ENCODE data around the gene OR52J3. TPM values are rescaled to one million over a fixed set of nuclear protein-coding genes. Genes with fewer than 3 reads are reported as not detected.

OR52J3 gene
- total and polyA plus RNA-seq, 8 donors, result not detected

DNA sequence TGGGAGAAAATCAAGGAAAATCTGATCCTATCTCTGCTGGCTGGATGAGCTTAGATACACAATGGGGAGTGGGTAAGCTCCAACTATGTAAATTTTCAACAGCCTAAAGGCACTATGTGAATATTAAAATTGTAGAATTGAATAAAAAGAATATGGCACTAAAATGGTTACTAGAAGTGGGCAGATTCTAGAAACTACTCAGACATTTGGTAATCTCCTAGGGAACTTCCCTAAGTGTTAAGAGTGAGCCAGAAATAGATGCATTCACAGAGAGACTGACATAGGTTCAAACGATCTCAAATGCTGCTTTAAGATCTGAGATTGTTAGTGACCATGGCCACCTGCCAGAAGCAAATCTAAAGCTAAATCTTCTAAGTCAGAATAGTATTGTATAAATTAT is 18.7 kb downstream of the OR52J3 start:
- DNase-seq, result no peak
- no peak overlapping the region for H3K4me3 ChIP-seq
- H3K9me3 ChIP-seq, result no peaks in the 10 kb centered on the region
- no peaks in the 10 kb centered on the region for H3K4me1 ChIP-seq
- H3K27ac ChIP-seq, result no peak overlapping the region
- H3K27me3 ChIP-seq, result no peaks in the 10 kb centered on the region
- no peak for FAIRE-seq
- TF ChIP-seq, protein P1, sequence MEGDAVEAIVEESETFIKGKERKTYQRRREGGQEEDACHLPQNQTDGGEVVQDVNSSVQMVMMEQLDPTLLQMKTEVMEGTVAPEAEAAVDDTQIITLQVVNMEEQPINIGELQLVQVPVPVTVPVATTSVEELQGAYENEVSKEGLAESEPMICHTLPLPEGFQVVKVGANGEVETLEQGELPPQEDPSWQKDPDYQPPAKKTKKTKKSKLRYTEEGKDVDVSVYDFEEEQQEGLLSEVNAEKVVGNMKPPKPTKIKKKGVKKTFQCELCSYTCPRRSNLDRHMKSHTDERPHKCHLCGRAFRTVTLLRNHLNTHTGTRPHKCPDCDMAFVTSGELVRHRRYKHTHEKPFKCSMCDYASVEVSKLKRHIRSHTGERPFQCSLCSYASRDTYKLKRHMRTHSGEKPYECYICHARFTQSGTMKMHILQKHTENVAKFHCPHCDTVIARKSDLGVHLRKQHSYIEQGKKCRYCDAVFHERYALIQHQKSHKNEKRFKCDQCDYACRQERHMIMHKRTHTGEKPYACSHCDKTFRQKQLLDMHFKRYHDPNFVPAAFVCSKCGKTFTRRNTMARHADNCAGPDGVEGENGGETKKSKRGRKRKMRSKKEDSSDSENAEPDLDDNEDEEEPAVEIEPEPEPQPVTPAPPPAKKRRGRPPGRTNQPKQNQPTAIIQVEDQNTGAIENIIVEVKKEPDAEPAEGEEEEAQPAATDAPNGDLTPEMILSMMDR (IDR thresholded peaks at IDR 0.05), result no peak
- WGBS, 2 donors, result 21 to 32% methylated on average over 1 of the region's 1 CpG
- intact Hi-C loops (cut with DNase I), result no loop called here
- H3K36me3 ChIP-seq, result no peaks in the 10 kb centered on the region
- ATAC-seq, result no peak

- 51 to 52% methylated on average over 3 of the region's 3 CpGs for WGBS, 2 donors
Observed at GRCh38 chr11:5069272-5069671, 22.9 kb downstream of the OR52J3 start, which contains the start of gene OR52E1. OR52E1 (plus strand) TSS chr11:5069572.

GRCh38 chr11:5071799-5072198 is 25.5 kb downstream of the OR52J3 start:
- H3K9me3 ChIP-seq, result no peaks in the 10 kb centered on the region
- ATAC-seq, result no peak
- no peak overlapping the region for H3K27ac ChIP-seq
- no peak overlapping the region for H3K4me3 ChIP-seq
- WGBS, 2 donors, result 49 to 53% methylated on average over 3 of the region's 3 CpGs
- no peaks in the 10 kb centered on the region for H3K36me3 ChIP-seq
- intact Hi-C loops (cut with DNase I), result no loop called here
- H3K4me1 ChIP-seq, result no peaks in the 10 kb centered on the region
- H3K27me3 ChIP-seq, result no peaks in the 10 kb centered on the region
- DNase-seq, result no peak
- TF ChIP-seq, protein P1 (IDR thresholded peaks at IDR 0.05), result no peak
- FAIRE-seq, result no peak

More at GRCh38 chr11:5069272-5069671, 22.9 kb downstream of the OR52J3 start, which contains the start of gene OR52E1:
- TF ChIP-seq, protein P1 (IDR thresholded peaks at IDR 0.05), result no peak
- Histone ChIP-seq H3K27ac (no peak within 1 kb of the TSS), H3K4me1 (no peaks in the 10 kb centered on the region), H3K9me3 (no peaks in the 10 kb centered on the region), H3K36me3 (no peaks in the 10 kb centered on the region), H3K27me3 (no peaks in the 10 kb centered on the region), H3K4me3 (no peak within 1 kb of the TSS)
- no peak for FAIRE-seq
- ATAC-seq, result no peak
- intact Hi-C loops (cut with DNase I), result no loop called here
- DNase-seq, result no peak

- intact Hi-C loops (cut with DNase I), result no loop called here
Observed at GRCh38 chr11:5081405-5081804, 35.1 kb downstream of the OR52J3 start.

GRCh38 chr11:5083602-5084001 is 37.3 kb downstream of the OR52J3 start:
- H3K9me3 ChIP-seq, result no peaks in the 10 kb centered on the region
- H3K27me3 ChIP-seq, result no peaks in the 10 kb centered on the region
- TF ChIP-seq, protein P1 (IDR thresholded peaks at IDR 0.05), result no peak
- DNase-seq, result no peak
- intact Hi-C loops (cut with DNase I), result no loop called here
- ATAC-seq, result no peak
- H3K4me3 ChIP-seq, result no peak overlapping the region
- H3K4me1 ChIP-seq, result no peaks in the 10 kb centered on the region
- H3K27ac ChIP-seq, result no peak overlapping the region
- H3K36me3 ChIP-seq, result no peaks in the 10 kb centered on the region
- FAIRE-seq, result no peak

More at GRCh38 chr11:5081405-5081804, 35.1 kb downstream of the OR52J3 start:
- Histone ChIP-seq H3K4me3 (no peak overlapping the region), H3K27me3 (no peaks in the 10 kb centered on the region), H3K36me3 (no peaks in the 10 kb centered on the region), H3K4me1 (no peaks in the 10 kb centered on the region), H3K27ac (no peak overlapping the region), H3K9me3 (no peaks in the 10 kb centered on the region)
- FAIRE-seq (no peak), ATAC-seq (no peak), DNase-seq (no peak)
- 45 to 69% methylated on average over 2 of the region's 2 CpGs for WGBS, 2 donors
- TF ChIP-seq, protein P1 (IDR thresholded peaks at IDR 0.05), result no peak
